GM23338 (cell line): ENCODE results near the gene KDM7A. TPM values are rescaled to one million over a fixed set of nuclear protein-coding genes. Genes with fewer than 3 reads are reported as not detected.

Source experiments
- ATAC-seq: fragments of 200-7000 bp; cut with Tn5 transposase; 3 replicates; pipeline ENCODE4 v1.9.1; 2020
- DNase-seq: peaks from one replicate; pipeline ENCODE4 v3.0.0-alpha.2; 2015; ENCODE audit warnings: low spot score
- H2AFZ ChIP-seq: fragments of 200-600 bp; sonication (generic); 2 replicates; pipeline ENCODE4 v1.8.0; 2016; ENCODE audit warnings: antibody characterized with exemption, mild to moderate bottlenecking, moderate library complexity
- H3F3A ChIP-seq: fragments of 200-600 bp; sonication (generic); replicated peaks from 2 replicates; pipeline ENCODE4 v1.8.0; 2017; ENCODE audit warnings: antibody characterized with exemption, mixed run types, low read depth
- H3K27ac ChIP-seq: fragments of 200-600 bp; sonication (generic); 2 replicates; pipeline ENCODE4 v1.6.1; 2016; ENCODE audit warnings: low read depth
- H3K27me3 ChIP-seq: fragments of 200-600 bp; sonication (generic); 2 replicates; pipeline ENCODE4 v1.8.0; 2016; ENCODE audit warnings: mild to moderate bottlenecking, mixed run types, moderate library complexity; ENCODE audit not compliant: insufficient read depth
- H3K36me3 ChIP-seq: fragments of 200-600 bp; sonication (generic); 2 replicates; pipeline ENCODE4 v1.8.0; 2016; ENCODE audit warnings: mild to moderate bottlenecking; ENCODE audit not compliant: insufficient read depth
- H3K4me1 ChIP-seq: fragments of 200-600 bp; sonication (generic); 2 replicates; pipeline ENCODE4 v1.8.0; 2016; ENCODE audit warnings: mild to moderate bottlenecking, moderate library complexity; ENCODE audit not compliant: insufficient read depth
- H3K4me2 ChIP-seq: fragments of 200-600 bp; sonication (generic); 2 replicates; pipeline ENCODE4 v1.7.1; 2017; ENCODE audit warnings: mixed run types
- H3K4me3 ChIP-seq: fragments of 200-600 bp; sonication (generic); 2 replicates; pipeline ENCODE4 v1.6.1; 2016; ENCODE audit warnings: mixed run types
- H3K79me2 ChIP-seq: fragments of 200-600 bp; sonication (generic); replicated peaks from 2 replicates; pipeline ENCODE4 v1.8.0; 2017; ENCODE audit warnings: mild to moderate bottlenecking; ENCODE audit not compliant: insufficient read depth
- H3K9me2 ChIP-seq: fragments of 200-600 bp; sonication (generic); 2 replicates; pipeline ENCODE4 v1.8.0; 2017; ENCODE audit not compliant: insufficient read depth
- H4K20me1 ChIP-seq: fragments of 200-600 bp; sonication (generic); replicated peaks from 2 replicates; pipeline ENCODE4 v1.8.0; 2017; ENCODE audit warnings: mild to moderate bottlenecking; ENCODE audit not compliant: insufficient read depth
- H3K27ac Mint-ChIP-seq: 2 replicates; pipeline ENCODE4 v1.8.0; 2020; ENCODE audit warnings: inconsistent platforms, mild to moderate bottlenecking, moderate library complexity, mixed read lengths
- H3K27me3 Mint-ChIP-seq: 3 replicates; pipeline ENCODE4 v1.8.0; 2022; ENCODE audit warnings: low read depth, mild to moderate bottlenecking, moderate library complexity, mixed read lengths, inconsistent platforms; ENCODE audit not compliant: insufficient read depth, poor library complexity
- H3K36me3 Mint-ChIP-seq: 3 replicates; pipeline ENCODE4 v1.8.0; 2021; ENCODE audit warnings: low read depth, mild to moderate bottlenecking, inconsistent platforms, moderate library complexity, mixed read lengths
- H3K4me1 Mint-ChIP-seq: 3 replicates; pipeline ENCODE4 v1.8.0; 2020; ENCODE audit warnings: mild to moderate bottlenecking, inconsistent platforms, mixed read lengths
- H3K4me3 Mint-ChIP-seq: 3 replicates; pipeline ENCODE4 v1.8.0; 2021; ENCODE audit warnings: moderate library complexity, mild to moderate bottlenecking, inconsistent platforms, mixed read lengths
- H3K9me3 Mint-ChIP-seq: 3 replicates; pipeline ENCODE4 v1.8.0; 2020; ENCODE audit warnings: moderate library complexity, mild to moderate bottlenecking, inconsistent platforms, mixed read lengths
- CREB1 ChIP-seq: fragments of 250-450 bp; sonication (Bioruptor Pico); IDR thresholded peaks from 2 replicates; pipeline ENCODE4 v1.5.0; 2020; ENCODE audit warnings: low read depth, mild to moderate bottlenecking, moderate library complexity
- CTCF ChIP-seq, 2 experiments: fragments of 200-600 bp in 1 of 2; sonication (generic) in 1 of 2; conservative IDR thresholded peaks; 2 replicates each; pipeline versions ENCODE4 v1.5.1 to v1.6.1; 2016 to 2017; ENCODE audit warnings: antibody characterized with exemption in 2 of 2, low read depth in 2 of 2, mild to moderate bottlenecking in 2 of 2, moderate library complexity in 1 of 2
- ETS1 ChIP-seq: IDR thresholded peaks from 2 replicates; pipeline ENCODE4 v1.6.1; 2016; ENCODE audit warnings: antibody characterized with exemption
- NANOG ChIP-seq: IDR thresholded peaks from 2 replicates; pipeline ENCODE4 v1.6.1; 2016; ENCODE audit warnings: antibody characterized with exemption, borderline replicate concordance
- POLR2AphosphoS5 ChIP-seq: IDR thresholded peaks from 2 replicates; pipeline ENCODE4 v1.6.1; 2016; ENCODE audit warnings: antibody characterized with exemption, low read depth
- STAT1 ChIP-seq: IDR thresholded peaks from one replicate; pipeline ENCODE4 v1.6.1; 2016; ENCODE audit warnings: antibody characterized with exemption; ENCODE audit not compliant: unreplicated experiment
- ZNF462 ChIP-seq: fragments of 250-450 bp; sonication (Bioruptor Pico); IDR thresholded peaks from 2 replicates; pipeline ENCODE4 v1.5.0; 2020; ENCODE audit warnings: mild to moderate bottlenecking, moderate library complexity
- polyA plus RNA-seq: library from polyadenylated mRNA; unstranded; fragments of >200 nt; fragmentation: Nextera tagmentation; extraction: Ambion mirVana; gene quantifications from 2 replicates; pipeline ENCODE4 v1.2.1, GENCODE V29; 2016
- total RNA-seq: library from RNA; depleted of rRNA; stranded (reverse); fragments of >200 nt; shearing (Covaris generic); gene quantifications from 2 replicates; pipeline ENCODE4 v1.2.3, GENCODE V29; 2014
- TF ChIP-seq, protein P1 (sequence below): IDR thresholded peaks from one replicate; pipeline ENCODE4 v1.6.1; 2018; ENCODE audit warnings: antibody characterized with exemption; ENCODE audit not compliant: unreplicated experiment

KDM7A gene
- total and polyA plus RNA-seq, 2 experiments from 2014 or later, result 2.3 to 10.8 TPM

DNA sequence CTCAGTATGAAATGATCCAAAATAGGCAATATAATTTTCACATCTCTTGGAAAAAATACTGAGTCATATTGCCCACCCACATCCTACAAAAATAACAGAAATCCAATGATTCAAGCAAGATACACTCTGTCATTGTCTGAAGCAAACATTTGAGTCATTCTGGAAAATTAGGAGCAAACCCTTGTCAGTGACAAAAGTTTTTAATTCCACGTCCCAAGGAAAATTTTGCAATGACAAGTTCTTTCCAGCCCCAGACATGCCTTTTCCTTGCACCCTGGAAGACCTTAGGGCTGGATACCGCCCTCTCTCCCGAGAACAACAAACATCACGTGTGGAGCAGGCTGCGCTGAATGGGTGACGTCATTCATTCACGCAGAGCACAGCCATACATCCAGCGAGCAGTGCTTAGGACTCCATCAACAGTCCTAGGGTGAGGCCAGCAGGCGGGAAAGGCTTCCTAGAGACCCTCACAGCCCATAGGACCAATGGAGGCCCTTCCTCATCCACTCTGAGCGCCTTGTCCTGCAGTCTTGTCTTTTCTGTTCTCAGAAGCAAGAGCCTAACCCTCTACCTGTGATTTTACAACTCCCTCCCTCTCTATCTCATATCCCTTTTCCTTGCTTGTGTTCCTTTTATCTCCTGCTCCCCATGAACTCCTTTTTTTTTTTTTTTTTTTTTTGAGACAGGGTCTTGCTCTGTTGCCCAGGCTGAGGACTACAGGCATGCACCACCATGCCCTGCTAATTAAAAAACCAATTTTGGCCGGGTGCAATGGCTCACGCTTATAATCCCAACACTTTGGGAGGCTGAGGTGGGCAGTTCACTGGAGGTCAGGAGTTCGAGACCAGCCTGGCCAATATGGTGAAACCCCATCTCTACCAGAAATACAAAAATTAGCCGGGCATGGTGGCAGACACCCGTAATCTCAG lies 23.5 kb upstream of the KDM7A start:
- Histone ChIP-seq H3K27me3 (no peaks in the 10 kb centered on the region), H3K9me2 (peaks cover 4% of the 10 kb centered on the region; the same call in 1 of the 2 replicates), H3F3A (no peaks in the 10 kb centered on the region), H4K20me1 (no peaks in the 10 kb centered on the region), H3K4me1 (no peaks in the 10 kb centered on the region), H3K79me2 (no peaks in the 10 kb centered on the region), H3K27ac (no peak overlapping the region), H2AFZ (no peak overlapping the region), H3K4me3 (no peak overlapping the region), H3K4me2 (no peak overlapping the region), H3K36me3 (peaks cover 6% of the 10 kb centered on the region; the same call in 1 of the 2 replicates)
- ATAC-seq (peak; percentile 40; the same call in 1 of the 3 replicates), DNase-seq (no peak)
- TF ChIP-seq STAT1, result no peak
- TF ChIP-seq, protein P1, sequence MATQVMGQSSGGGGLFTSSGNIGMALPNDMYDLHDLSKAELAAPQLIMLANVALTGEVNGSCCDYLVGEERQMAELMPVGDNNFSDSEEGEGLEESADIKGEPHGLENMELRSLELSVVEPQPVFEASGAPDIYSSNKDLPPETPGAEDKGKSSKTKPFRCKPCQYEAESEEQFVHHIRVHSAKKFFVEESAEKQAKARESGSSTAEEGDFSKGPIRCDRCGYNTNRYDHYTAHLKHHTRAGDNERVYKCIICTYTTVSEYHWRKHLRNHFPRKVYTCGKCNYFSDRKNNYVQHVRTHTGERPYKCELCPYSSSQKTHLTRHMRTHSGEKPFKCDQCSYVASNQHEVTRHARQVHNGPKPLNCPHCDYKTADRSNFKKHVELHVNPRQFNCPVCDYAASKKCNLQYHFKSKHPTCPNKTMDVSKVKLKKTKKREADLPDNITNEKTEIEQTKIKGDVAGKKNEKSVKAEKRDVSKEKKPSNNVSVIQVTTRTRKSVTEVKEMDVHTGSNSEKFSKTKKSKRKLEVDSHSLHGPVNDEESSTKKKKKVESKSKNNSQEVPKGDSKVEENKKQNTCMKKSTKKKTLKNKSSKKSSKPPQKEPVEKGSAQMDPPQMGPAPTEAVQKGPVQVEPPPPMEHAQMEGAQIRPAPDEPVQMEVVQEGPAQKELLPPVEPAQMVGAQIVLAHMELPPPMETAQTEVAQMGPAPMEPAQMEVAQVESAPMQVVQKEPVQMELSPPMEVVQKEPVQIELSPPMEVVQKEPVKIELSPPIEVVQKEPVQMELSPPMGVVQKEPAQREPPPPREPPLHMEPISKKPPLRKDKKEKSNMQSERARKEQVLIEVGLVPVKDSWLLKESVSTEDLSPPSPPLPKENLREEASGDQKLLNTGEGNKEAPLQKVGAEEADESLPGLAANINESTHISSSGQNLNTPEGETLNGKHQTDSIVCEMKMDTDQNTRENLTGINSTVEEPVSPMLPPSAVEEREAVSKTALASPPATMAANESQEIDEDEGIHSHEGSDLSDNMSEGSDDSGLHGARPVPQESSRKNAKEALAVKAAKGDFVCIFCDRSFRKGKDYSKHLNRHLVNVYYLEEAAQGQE, result no peak
- no peak for TF ChIP-seq NANOG
- no peak for TF ChIP-seq CTCF (conservative IDR thresholded peaks at IDR 0.05; ENCODE audit: low read depth in 2 of 2)
- TF ChIP-seq ZNF462 (CRISPR knock-in tag), result no peak
- no peak for TF ChIP-seq CREB1 (CRISPR knock-in tag)
- no peak for TF ChIP-seq ETS1
- TF ChIP-seq POLR2AphosphoS5, result no peak
- peaks cover 6% of the 10 kb centered on the region for H3K27me3 Mint-ChIP-seq
- no peak overlapping the region for H3K27ac Mint-ChIP-seq
- H3K9me3 Mint-ChIP-seq, result peaks cover 21% of the 10 kb centered on the region
- no peak overlapping the region for H3K4me3 Mint-ChIP-seq
- peaks cover 10% of the 10 kb centered on the region for H3K4me1 Mint-ChIP-seq
- peaks cover 14% of the 10 kb centered on the region for H3K36me3 Mint-ChIP-seq
